Bronchial epithelial cell (primary cell): Measurements from ENCODE around the gene CMKLR1. TPM values are rescaled to one million over a fixed set of nuclear protein-coding genes. Genes with fewer than 3 reads are reported as not detected.
A peak's percentile ranks its signal among the peaks of the same experiment; 100 is the strongest.

Experiments
- DNase-seq: peaks from one replicate; pipeline ENCODE4 v3.0.0-alpha.2; 2010; ENCODE audit warnings: low read depth
- FAIRE-seq: peaks from 2 replicates; lab custom pipeline; 2011; peaks lifted over from hg19 to GRCh38; lab: Jason Lieb, UNC
- H3K27me3 ChIP-seq: 2 replicates; pipeline ENCODE4 v1.5.1; 2011; ENCODE audit warnings: low read length; ENCODE audit not compliant: control insufficient read depth, insufficient read depth
- H3K36me3 ChIP-seq: 2 replicates; pipeline ENCODE4 v1.5.1; 2011; ENCODE audit warnings: low read length; ENCODE audit not compliant: control insufficient read depth, insufficient read depth
- H3K4me3 ChIP-seq: 2 replicates; pipeline ENCODE4 v1.5.1; 2011; ENCODE audit warnings: mild to moderate bottlenecking, low read depth, low read length, control low read depth
- total RNA-seq: library from RNA; depleted of rRNA; stranded (reverse); fragments of >200 nt; gene quantifications from 2 replicates; pipeline ENCODE4 v1.2.1, GENCODE V29; 2014
- TF ChIP-seq, protein P1 (sequence below): IDR thresholded peaks from 2 replicates; pipeline ENCODE4 v1.5.1; 2011; ENCODE audit warnings: mild to moderate bottlenecking, moderate library complexity, low read length, control low read depth, inconsistent platforms; ENCODE audit not compliant: insufficient read depth, severe bottlenecking

The CMKLR1 gene
- total RNA-seq, 1 donor from 2014 or later, result not detected

DNA sequence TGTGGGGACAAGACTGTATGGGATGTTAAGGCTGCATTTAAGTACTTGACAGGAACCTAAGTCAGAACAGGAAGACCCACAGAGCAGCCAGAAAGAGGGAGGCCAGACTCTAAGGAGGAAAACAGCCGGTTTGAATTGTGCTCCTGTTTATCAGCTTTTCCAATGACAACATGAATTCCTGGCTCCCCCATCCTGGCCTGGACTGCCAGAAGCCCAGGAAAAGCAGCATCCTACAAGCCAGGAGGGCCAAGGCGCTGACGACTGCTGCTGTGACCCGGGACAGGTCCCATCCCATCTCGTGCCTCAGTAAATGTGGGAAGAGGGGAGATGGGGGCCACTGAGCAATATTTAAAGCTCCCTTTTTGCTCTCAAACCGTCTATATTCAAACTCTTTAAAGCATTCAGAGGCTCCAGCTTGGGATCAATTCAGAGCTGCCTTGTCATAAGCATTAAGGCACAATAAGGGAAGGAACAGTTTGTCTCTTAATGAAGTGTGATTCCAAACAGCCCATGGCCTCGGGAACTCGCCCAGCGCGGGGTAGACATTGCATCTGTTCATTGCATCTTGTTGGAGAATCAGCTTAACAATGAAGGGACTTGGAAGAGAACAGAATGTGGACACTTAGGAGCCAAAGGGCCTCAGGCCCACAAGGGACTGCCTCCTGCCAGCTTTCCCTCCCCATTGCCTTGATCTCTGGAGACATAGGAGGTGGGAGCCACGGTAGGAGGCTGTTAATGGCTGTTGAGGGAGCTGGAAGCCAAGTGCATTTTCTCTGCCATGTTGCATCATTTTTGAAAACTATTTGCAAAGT is 49.6 kb downstream of the CMKLR1 start:
- FAIRE-seq (no peak), DNase-seq (no peak)
- TF ChIP-seq, protein P1, sequence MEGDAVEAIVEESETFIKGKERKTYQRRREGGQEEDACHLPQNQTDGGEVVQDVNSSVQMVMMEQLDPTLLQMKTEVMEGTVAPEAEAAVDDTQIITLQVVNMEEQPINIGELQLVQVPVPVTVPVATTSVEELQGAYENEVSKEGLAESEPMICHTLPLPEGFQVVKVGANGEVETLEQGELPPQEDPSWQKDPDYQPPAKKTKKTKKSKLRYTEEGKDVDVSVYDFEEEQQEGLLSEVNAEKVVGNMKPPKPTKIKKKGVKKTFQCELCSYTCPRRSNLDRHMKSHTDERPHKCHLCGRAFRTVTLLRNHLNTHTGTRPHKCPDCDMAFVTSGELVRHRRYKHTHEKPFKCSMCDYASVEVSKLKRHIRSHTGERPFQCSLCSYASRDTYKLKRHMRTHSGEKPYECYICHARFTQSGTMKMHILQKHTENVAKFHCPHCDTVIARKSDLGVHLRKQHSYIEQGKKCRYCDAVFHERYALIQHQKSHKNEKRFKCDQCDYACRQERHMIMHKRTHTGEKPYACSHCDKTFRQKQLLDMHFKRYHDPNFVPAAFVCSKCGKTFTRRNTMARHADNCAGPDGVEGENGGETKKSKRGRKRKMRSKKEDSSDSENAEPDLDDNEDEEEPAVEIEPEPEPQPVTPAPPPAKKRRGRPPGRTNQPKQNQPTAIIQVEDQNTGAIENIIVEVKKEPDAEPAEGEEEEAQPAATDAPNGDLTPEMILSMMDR, result no peak
- Histone ChIP-seq H3K4me3 (no peak overlapping the region), H3K36me3 (no peaks in the 10 kb centered on the region), H3K27me3 (no peaks in the 10 kb centered on the region)

DNA sequence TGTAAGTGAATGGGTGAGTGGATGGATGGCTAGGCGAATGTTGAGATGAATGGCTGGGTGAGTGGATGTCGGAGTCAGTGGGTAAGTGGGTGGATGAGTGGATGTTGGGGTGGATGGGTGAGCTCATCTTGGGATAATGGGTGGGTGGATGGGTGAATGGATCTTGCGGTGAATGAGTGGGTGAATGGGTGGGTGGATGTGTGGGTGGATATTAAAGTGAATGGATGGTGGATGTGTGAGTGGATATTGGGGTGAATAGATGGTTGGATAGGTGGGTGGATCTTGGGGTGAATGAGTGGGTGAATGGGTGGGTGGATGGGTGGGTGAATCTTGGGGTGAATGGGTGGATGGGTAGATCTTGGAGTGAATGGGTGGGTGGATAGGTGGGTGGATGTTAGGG is 51.9 kb downstream of the CMKLR1 start:
- Histone ChIP-seq H3K27me3 (no peaks in the 10 kb centered on the region), H3K4me3 (no peak overlapping the region), H3K36me3 (no peaks in the 10 kb centered on the region)
- DNase-seq (no peak), FAIRE-seq (no peak)
- TF ChIP-seq, protein P1, result no peak

GRCh38 chr12:108285016-108285415 is 54.1 kb downstream of the CMKLR1 start:
- no peak for FAIRE-seq
- no peak for DNase-seq
- TF ChIP-seq, protein P1, result no peak
- Histone ChIP-seq H3K27me3 (no peaks in the 10 kb centered on the region), H3K36me3 (no peaks in the 10 kb centered on the region), H3K4me3 (no peak overlapping the region)

DNA sequence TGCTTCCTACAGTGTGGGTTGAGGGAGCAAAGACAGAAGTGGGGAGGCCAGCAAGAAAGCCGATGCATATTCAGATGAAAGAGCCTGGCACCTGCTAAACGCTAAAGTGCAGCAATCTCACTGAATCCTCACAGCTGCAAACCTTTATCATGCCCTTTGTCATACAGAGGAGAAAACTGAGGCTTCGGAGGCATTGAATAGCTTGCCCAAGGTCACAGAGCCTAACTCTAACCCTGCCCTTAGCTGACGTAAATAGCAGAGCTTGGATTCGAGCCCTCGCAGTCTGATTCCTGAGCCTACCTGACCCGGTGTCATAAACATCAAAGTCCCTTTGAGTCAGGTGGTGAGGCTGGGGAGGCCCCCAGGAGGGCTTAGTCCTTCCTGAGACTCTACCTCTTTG is 54.9 kb downstream of the CMKLR1 start:
- no peaks in the 10 kb centered on the region for H3K36me3 ChIP-seq
- FAIRE-seq, result no peak
- H3K27me3 ChIP-seq, result no peaks in the 10 kb centered on the region
- no peak overlapping the region for H3K4me3 ChIP-seq
- DNase-seq, result no peak
- TF ChIP-seq, protein P1, result no peak

- Histone ChIP-seq H3K27me3 (no peaks in the 10 kb centered on the region), H3K4me3 (no peak overlapping the region), H3K36me3 (no peaks in the 10 kb centered on the region)
- FAIRE-seq (no peak), DNase-seq (no peak)
- TF ChIP-seq, protein P1, result no peak
These were observed 56.4 kb downstream of the CMKLR1 start for GRCh38 chr12:108282676-108283075.

- peak; percentile 55 for FAIRE-seq
- TF ChIP-seq, protein P1, result no peak
- no peak for DNase-seq
- H3K36me3 ChIP-seq, result no peaks in the 10 kb centered on the region
- no peaks in the 10 kb centered on the region for H3K27me3 ChIP-seq
- no peak overlapping the region for H3K4me3 ChIP-seq
These were observed 57.0 kb downstream of the CMKLR1 start for GRCh38 chr12:108282160-108282559.
